ENCODE results near the gene FTCD. TPM values are rescaled to one million over a fixed set of nuclear protein-coding genes. Genes with fewer than 3 reads are reported as not detected.
"Not testable (repeated sequence)": the region's sequence is repeated elsewhere in the genome, so short reads cannot be mapped to it uniquely, and the experiment has no call there.

The FTCD gene
- total RNA-seq, 1 donor from 2014 or later, result 1.9 TPM

DNA sequence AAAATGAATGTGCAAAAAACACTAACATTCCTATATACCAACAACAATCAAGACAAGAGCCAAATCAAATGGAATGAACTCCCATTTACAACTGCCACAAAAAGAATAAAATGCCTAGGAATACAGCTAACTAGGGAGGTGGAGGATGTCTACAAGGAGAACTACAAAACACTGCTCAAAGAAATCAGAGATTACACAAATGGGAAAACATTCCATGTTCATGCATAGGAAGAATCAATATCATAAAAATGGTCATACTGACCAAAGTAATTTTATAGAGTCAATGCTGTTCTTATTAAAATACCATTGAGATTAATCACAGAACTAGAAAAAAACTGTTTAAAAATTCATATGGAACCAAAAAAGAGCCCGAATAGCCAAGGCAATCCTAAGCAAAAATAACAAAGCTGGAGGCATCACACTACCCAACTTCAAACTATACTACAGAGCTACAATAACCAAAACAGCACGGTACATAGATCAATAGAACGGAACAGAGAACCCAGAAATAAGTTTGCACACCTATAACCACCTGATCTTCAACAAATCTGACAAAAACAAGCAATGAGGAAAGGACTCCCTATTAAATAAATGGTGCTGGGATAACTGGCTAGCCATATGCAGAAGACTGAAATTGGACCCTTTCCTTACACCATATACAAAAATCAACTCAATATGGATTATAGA is 21.2 kb upstream of the FTCD start:
- ATAC-seq (ENCODE audit: poor library complexity); DNase-seq; intact Hi-C loops (cut with DNase I): not testable (repeated sequence)

DNA sequence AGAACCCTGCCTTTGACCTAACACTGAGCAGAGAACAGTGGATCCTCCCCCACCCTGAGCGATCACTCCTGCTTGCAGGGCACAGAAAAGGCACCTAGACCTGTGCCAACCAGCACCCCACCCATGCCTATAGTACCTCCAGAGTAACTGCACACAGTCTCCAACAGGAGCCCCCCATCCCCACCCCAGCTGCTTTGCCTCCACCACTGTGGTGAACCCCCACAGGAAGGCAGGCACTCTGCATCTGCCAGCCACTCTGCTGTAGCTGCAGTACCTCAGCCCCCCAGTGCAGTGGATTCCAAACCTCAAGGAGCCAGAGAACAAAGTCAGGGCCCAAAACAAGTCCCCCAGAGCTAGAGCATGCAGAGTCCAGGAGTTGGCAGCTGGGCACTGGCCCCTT is 18.2 kb upstream of the FTCD start:
- ATAC-seq (ENCODE audit: poor library complexity) (no peak), DNase-seq (peak; percentile 9)
- intact Hi-C loops (cut with DNase I), result no loop called here

DNA sequence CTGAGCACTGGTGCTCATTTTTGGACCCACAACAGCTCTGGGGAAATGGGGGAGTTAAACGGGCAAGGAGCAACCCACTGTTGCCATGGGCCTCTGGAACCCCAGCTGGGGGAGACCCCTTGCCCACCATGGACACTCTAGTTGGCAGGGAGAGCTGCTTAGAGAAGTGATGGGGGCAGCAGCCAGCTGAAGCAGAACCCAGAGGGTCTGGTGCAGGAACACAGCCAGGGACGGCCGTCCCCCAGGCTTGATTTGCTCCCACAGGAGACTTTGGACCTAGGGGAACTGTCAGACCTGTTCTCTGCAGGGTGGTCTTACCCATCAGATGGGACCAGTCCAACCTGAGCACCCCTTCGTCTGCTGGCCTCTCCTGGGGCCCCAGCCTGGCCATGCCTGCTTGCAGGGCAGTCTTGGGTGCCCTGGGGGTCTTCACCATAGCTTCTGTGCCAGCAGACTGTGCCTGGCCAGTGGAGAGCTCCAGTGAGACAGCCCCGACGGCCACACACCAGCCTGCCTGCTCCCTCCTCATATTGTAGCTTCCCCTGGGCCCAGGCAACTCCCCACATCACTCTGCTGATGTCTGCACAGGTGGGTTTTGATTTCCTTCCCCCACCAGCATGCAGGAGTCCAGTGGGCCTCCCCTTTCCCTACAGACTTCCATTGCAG is 17.6 kb upstream of the FTCD start:
- DNase-seq (peak; percentile 14), ATAC-seq (ENCODE audit: poor library complexity) (no peak)
- intact Hi-C loops (cut with DNase I), result no loop called here

GRCh38 chr21:46171996-46172862 is 16.9 kb upstream of the FTCD start:
- ATAC-seq (ENCODE audit: poor library complexity) (no peak), DNase-seq (peak; percentile 16)
- intact Hi-C loops (cut with DNase I), result no loop called here

DNA sequence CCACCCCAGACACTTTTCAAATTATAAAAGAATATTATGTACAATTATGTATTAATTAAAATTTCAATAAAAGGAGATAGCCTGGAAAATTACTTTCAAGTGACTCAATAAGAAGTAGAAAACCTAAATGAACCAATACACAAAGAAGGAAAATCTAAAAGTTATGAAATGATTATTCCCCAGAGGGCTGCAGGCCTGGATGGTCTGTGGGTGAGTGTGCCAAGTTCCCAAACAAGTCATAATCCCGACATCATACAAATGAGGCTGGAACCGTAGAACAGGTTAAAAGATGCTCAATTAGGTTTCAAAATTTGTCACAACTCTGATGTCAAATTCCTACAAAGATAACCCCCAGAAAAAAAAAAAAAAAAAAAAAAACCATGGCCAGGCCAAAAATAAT is 16.2 kb upstream of the FTCD start:
- ATAC-seq (ENCODE audit: poor library complexity) (no peak), DNase-seq (no peak)

DNA sequence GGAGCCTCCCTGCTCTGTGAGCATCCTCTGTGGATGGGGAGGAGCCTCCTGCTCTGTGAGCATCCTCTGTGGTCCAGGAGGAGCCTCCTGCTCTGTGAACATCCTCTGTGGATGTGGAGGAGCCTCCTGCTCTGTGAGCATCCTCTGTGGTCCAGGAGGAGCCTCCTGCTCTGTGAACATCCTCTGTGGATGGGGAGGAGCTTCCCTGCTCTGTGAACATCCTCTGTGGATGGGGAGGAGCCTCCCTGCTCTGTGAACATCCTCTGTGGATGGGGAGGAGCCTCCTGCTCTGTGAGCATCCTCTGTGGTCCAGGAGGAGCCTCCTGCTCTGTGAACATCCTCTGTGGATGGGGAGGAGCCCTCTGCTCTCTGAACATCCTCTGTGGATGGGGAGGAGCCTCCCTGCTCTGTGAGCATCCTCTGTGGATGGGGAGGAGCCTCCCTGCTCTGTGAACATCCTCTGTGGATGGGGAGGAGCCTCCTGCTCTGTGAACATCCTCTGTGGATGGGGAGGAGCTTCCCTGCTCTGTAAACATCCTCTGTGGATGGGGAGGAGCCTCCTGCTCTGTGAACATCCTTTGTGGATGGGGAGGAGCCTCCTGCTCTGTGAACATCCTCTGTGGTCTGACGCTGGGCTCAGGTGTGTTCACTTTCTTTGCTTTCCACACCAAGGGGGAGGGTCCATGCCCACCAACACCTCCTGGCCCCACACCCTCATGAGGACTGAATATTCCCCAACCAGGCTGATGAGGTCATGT is 15.2 kb upstream of the FTCD start:
- DNase-seq, result peak; percentile 22
- ATAC-seq (ENCODE audit: poor library complexity); intact Hi-C loops (cut with DNase I): not testable (repeated sequence)

More for the DNA sequence above, 16.2 kb upstream of the FTCD start:
- intact Hi-C loops (cut with DNase I), result no loop called here

DNA sequence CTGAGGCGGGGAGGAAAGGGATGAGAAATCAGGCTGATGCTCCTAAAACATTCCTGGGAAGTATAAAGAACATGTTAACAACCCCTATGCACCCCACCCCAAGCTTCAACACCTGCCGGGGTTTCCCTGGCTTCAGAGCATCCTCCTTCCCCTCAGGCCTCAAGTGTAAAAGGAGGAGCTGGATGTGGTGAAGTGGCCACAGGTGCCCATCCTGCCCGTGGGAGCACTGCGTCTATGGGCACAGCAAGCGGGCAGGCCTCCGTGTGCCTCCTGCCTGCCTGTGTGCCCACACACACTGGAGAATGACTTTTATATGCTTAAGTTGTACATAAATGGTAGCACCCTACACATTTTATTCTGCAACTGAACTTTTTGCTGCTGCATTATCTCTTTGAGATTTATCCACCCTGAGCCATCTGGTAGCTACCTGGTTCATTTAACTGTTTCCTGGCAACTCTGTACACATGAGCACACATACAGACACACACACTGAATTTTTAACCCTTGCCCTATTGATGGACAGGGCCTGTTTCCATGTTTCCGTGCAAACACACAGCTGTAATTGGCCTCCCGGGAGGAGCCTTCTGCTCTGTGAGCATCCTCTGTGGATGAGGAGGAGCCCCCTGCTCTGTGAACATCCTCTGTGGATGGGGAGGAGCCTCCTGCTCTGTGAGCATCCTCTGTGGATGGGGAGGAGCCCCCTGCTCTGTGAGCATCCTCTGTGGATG is 13.4 kb upstream of the FTCD start:
- DNase-seq, result peak; percentile 1
- intact Hi-C loops (cut with DNase I), result no loop called here
- ATAC-seq (ENCODE audit: poor library complexity), result no peak

DNA sequence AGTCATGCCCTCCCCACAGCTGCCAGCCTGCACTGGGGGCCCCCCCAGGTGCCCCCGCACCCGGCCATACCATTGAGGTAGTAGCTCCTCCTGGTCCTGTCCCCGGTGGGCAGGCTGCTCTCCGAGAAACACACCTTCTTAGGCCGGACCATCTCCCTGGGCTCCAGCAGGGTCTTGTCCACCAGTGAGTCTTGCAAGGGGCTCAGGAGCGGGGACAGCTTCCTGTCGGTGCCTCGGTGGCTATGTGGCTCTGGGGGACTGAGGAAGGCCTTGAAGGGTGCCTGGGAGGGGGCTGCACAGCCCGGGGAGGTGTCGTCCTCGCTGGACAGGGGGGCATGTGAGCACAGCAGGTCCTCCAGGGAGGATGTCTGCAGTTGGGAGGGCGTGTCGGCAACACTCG is 12.9 kb upstream of the FTCD start:
- ATAC-seq (ENCODE audit: poor library complexity) (no peak), DNase-seq (peak; percentile 11)

DNA sequence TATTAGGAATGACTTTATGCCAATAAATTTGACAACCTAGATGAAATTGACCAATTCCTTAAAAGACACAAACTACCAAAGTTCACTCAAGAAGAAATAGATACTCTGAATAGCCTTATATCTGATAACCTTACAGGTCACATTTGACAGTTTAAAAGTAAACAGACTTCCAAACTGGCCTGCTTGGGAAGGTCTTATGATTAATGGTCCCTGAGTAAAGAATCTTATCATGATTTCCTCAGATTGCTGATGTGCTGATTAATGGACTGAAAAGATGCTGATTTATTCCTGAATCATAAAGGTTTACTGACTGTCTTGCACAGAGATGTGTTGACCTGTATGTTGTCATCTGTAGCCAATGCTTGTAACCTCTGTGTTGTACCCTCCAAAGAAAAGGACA is 9.7 kb upstream of the FTCD start:
- no peak for DNase-seq
- no peak for ATAC-seq (ENCODE audit: poor library complexity)
- intact Hi-C loops (cut with DNase I), result no loop called here

More for the DNA sequence above, 12.9 kb upstream of the FTCD start:
- intact Hi-C loops (cut with DNase I), result no loop called here

- ATAC-seq (ENCODE audit: poor library complexity), result no peak
- intact Hi-C loops (cut with DNase I), result no loop called here
- no peak for DNase-seq
Observed at GRCh38 chr21:46163380-46163779, 8.0 kb upstream of the FTCD start.

- intact Hi-C loops (cut with DNase I), result no loop called here
- DNase-seq, result peak; percentile 33
Observed at GRCh38 chr21:46161633-46162592, 6.5 kb upstream of the FTCD start.

DNA sequence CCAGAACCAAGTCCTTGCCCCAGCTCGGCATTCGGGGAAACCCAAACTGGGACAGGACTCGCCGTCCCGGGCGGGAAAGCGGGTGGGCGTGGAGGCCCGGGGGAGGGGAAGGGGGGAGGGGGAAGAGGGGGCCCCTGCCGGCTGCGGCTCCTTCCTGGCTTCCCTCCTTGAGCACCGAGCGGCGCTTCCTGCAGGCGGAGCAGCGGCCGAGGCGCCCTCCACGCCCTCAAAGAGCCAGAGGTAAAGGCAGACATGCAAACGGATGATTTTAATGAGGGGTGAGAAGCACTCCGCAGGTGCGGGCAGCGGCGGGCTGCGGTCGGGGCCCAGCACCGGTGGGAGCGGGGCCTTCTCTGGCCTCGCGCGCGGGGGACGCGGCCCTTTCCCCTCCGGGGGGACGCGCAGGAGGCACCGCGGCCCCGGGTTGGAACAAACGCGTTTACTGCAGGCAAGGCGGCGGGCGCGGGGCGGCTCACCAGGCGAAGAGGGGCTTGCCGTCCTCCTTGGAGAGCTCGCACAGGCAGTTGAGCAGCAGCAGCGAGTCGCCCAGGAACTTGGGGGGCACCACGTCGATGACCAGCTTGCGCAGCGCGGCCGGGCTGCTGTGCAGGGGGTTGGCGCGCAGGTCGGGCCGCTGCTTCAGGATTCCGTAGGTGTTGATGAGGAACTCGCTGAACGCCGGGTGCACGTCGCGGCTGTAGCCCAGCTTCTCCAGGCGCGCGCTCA is 5.7 kb upstream of the FTCD start:
- intact Hi-C loops (cut with DNase I), result no loop called here
- DNase-seq (peak; percentile 33), ATAC-seq (ENCODE audit: poor library complexity) (no peak)

More at GRCh38 chr21:46161633-46162592, 6.5 kb upstream of the FTCD start:
- ATAC-seq (ENCODE audit: poor library complexity), result no peak

- no peak for ATAC-seq (ENCODE audit: poor library complexity)
- peak; percentile 34 for DNase-seq
- intact Hi-C loops (cut with DNase I), result no loop called here
Observed at GRCh38 chr21:46160657-46160906, 5.2 kb upstream of the FTCD start.

DNA sequence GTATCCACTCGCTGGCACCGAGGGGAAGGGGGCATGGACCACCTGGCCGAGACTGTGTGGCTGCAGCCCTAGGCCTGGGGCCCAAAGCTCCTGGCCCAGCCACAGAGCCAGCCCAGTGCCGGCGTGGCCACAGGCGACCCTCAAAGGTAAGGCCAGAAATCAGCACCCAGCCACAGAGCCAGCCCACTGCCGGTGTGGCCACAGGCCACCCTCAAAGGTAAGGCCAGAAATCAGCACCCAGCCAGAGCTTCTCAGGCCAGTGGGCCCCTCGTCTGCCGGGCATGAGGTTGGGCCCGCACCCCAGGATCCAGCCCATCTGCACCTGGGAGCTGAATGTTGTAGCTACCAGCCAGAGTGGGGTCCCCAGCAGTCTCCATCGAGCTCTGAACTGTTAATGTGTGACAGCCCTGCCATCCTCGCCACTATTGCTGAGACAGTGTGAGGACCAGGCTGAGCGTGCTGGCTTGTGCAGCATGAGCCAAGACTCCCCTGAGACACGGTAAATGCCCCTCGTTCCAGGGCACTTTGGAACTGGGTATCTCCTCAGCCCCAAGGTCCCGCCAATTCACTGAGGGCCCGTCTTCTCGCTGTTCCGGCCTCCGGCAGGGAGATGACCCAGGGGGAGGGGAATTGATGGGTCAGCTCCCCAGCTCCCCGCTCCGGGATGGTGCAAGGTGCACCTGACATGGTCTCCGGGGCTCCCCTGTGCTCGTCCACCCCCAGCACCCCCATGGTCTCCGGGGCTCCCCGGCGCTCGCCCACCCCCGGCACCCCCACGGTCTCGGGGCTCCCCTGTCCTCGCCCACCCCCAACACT is 4.7 kb upstream of the FTCD start:
- no peak for ATAC-seq (ENCODE audit: poor library complexity)
- intact Hi-C loops (cut with DNase I), result no loop called here
- peak; percentile 35 for DNase-seq

DNA sequence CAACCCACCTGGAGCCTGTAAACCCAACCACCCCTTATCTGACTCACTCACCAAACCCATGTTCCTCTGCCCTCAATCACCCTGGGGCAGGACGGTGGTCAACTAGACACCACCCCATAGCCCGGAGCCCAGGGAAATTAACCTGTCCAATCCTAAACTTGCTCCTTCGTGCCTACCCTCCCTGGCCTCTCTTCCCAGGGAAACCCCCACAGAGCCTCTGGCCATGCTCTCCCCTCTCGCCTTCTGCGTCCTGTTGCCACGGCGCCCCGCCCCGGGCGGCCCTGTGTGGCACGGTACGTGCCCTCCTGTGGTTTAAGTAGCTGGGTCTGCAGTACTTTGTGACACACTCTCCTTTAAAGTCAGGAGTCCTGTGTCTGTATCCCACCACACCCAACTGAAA is 4.0 kb upstream of the FTCD start:
- DNase-seq (peak; percentile 17), ATAC-seq (ENCODE audit: poor library complexity) (no peak)
- intact Hi-C loops (cut with DNase I), result no loop called here

Data from Right ventricle myocardium superior (tissue), 1 donor.